ENCODE results near the gene RTN3. TPM values are rescaled to one million over a fixed set of nuclear protein-coding genes. Genes with fewer than 3 reads are reported as not detected.
A peak's percentile ranks its signal among the peaks of the same experiment; 100 is the strongest.

The RTN3 gene
- total RNA-seq, 2 donors from 2014 or later, result 128 to 160 TPM

- no peaks in the 10 kb centered on the region for H3K36me3 Mint-ChIP-seq (ENCODE audit: low read depth)
- no peaks in the 10 kb centered on the region for H3K4me1 Mint-ChIP-seq
- WGBS, 2 experiments (ENCODE audit: insufficient coverage in 1 of 2, insufficient read length in 1 of 2), result 66 to 67% methylated on average over 2 to 6 of the region's 7 CpGs
- H3K9me3 ChIP-seq (ENCODE audit: control insufficient read depth, low read length), result no peaks in the 10 kb centered on the region
- H3K36me3 ChIP-seq (ENCODE audit: control insufficient read depth, insufficient read depth, low read length), result no peaks in the 10 kb centered on the region
- no peaks in the 10 kb centered on the region for H3K27me3 ChIP-seq (ENCODE audit: control insufficient read depth, insufficient read depth, low read length, poor library complexity, severe bottlenecking)
- H3K9me3 Mint-ChIP-seq, result no peaks in the 10 kb centered on the region
- no peak overlapping the region for H3K4me3 ChIP-seq (ENCODE audit: low read length)
- DNase-seq, result peak; percentile 61
- H3K4me3 Mint-ChIP-seq, result no peak overlapping the region
- no peak overlapping the region for H3K27ac ChIP-seq (ENCODE audit: low read depth, low read length)
- TF ChIP-seq CTCF (conservative IDR thresholded peaks at IDR 0.05), result no peak
- H3K9ac ChIP-seq (ENCODE audit: extremely low read depth, low read length, poor library complexity, severe bottlenecking), result no peak overlapping the region
- no peaks in the 10 kb centered on the region for H3K4me1 ChIP-seq (ENCODE audit: control insufficient read depth, insufficient read depth, low read length)
- peak overlapping the region; percentile 26 for H3K27ac Mint-ChIP-seq
- no peaks in the 10 kb centered on the region for H3K27me3 Mint-ChIP-seq (ENCODE audit: insufficient read depth)
Measured at GRCh38 chr11:63783925-63784592, 102.8 kb downstream of the RTN3 start.

- Mint-ChIP-seq H3K27ac (no peak overlapping the region), H3K4me3 (no peak overlapping the region), H3K27me3 (ENCODE audit: insufficient read depth) (no peaks in the 10 kb centered on the region), H3K36me3 (ENCODE audit: low read depth) (no peaks in the 10 kb centered on the region), H3K9me3 (peaks cover 9% of the 10 kb centered on the region), H3K4me1 (no peaks in the 10 kb centered on the region)
- TF ChIP-seq CTCF (conservative IDR thresholded peaks at IDR 0.05), result no peak
- no peak for DNase-seq
- Histone ChIP-seq H3K4me3 (ENCODE audit: low read length) (no peak overlapping the region), H3K27me3 (ENCODE audit: control insufficient read depth, insufficient read depth, low read length, poor library complexity, severe bottlenecking) (no peaks in the 10 kb centered on the region), H3K9me3 (ENCODE audit: control insufficient read depth, low read length) (peaks cover 2% of the 10 kb centered on the region), H3K27ac (ENCODE audit: low read depth, low read length) (no peak overlapping the region), H3K36me3 (ENCODE audit: control insufficient read depth, insufficient read depth, low read length) (no peaks in the 10 kb centered on the region), H3K4me1 (ENCODE audit: control insufficient read depth, insufficient read depth, low read length) (no peaks in the 10 kb centered on the region), H3K9ac (ENCODE audit: extremely low read depth, low read length, poor library complexity, severe bottlenecking) (no peak overlapping the region)
- 90% methylated on average over 1 of the region's 1 CpG for WGBS, 2 experiments (ENCODE audit: insufficient coverage in 1 of 2, insufficient read length in 1 of 2)
Measured at GRCh38 chr11:63785823-63786222, 104.5 kb downstream of the RTN3 start.

GRCh38 chr11:63791495-63792167 is 110.3 kb downstream of the RTN3 start:
- Histone ChIP-seq H3K9ac (ENCODE audit: extremely low read depth, low read length, poor library complexity, severe bottlenecking) (no peak overlapping the region), H3K27ac (ENCODE audit: low read depth, low read length) (no peak overlapping the region), H3K4me3 (ENCODE audit: low read length) (no peak overlapping the region), H3K27me3 (ENCODE audit: control insufficient read depth, insufficient read depth, low read length, poor library complexity, severe bottlenecking) (no peaks in the 10 kb centered on the region), H3K4me1 (ENCODE audit: control insufficient read depth, insufficient read depth, low read length) (no peaks in the 10 kb centered on the region), H3K36me3 (ENCODE audit: control insufficient read depth, insufficient read depth, low read length) (no peaks in the 10 kb centered on the region), H3K9me3 (ENCODE audit: control insufficient read depth, low read length) (peaks cover 20% of the 10 kb centered on the region)
- no peak overlapping the region for H3K27ac Mint-ChIP-seq
- 89 to 92% methylated on average over 3 to 4 of the region's 6 CpGs for WGBS, 2 experiments (ENCODE audit: insufficient coverage in 1 of 2, insufficient read length in 1 of 2)
- H3K4me3 Mint-ChIP-seq, result no peak overlapping the region
- H3K9me3 Mint-ChIP-seq, result peaks cover 28% of the 10 kb centered on the region
- no peaks in the 10 kb centered on the region for H3K4me1 Mint-ChIP-seq
- no peak for TF ChIP-seq CTCF (conservative IDR thresholded peaks at IDR 0.05)
- DNase-seq, result no peak
- no peaks in the 10 kb centered on the region for H3K27me3 Mint-ChIP-seq (ENCODE audit: insufficient read depth)
- H3K36me3 Mint-ChIP-seq (ENCODE audit: low read depth), result no peaks in the 10 kb centered on the region
